Measurements from ENCODE around the gene TP53AIP1. TPM values are rescaled to one million over a fixed set of nuclear protein-coding genes. Genes with fewer than 3 reads are reported as not detected.

Gene TP53AIP1
- total RNA-seq, 1 experiment from 2014 or later: not detected

DNA sequence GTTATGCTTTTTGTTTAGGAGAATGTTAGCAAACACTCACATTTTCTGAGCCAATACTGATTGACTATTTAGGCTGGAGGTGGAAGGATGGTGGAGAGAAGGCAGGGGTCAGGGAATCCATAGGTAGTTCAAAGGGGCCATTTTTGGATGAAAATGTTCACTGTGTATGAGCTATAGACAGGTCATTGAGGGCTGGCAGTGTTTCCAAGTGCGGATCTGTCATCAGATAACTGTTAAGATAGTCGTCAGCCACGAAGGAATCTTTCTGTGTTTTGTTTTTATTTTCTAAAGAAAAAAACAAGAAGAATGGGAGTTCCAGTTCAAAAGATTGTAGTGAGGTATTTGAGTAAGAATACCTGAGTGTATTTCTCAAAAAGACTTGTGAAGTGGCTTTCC is 48.4 kb downstream of the TP53AIP1 start:
- no peak for DNase-seq
- no peak overlapping the region for H2AK5ac ChIP-seq (ENCODE audit: insufficient read length, low read length)
- Mint-ChIP-seq H3K36me3 (ENCODE audit: insufficient read depth in 1 of 3, low read depth in 3 of 3) (no peaks in the 10 kb centered on the region), H3K27me3 (ENCODE audit: low read depth) (peaks cover 93% of the 10 kb centered on the region), H3K4me1 (peaks cover 11 to 16% of the 10 kb centered on the region in 2 experiments), H3K4me3 (no peak overlapping the region; a peak in 1 of 5 replicates), H3K27ac (no peak overlapping the region), H3K9me3 (no peaks in the 10 kb centered on the region; a peak in 1 of 5 replicates)
- no peak overlapping the region for H2BK20ac ChIP-seq (ENCODE audit: low read depth, low read length, poor library complexity, severe bottlenecking)
- H3K4me1 ChIP-seq (ENCODE audit: insufficient read depth, low read length): no peaks in the 10 kb centered on the region
- WGBS (ENCODE audit: extremely low coverage, insufficient read length, low lambda C conversion rate): no CpG with 5 or more reads among the region's 3 CpGs
- H3K23ac ChIP-seq (ENCODE audit: insufficient read length, low read depth, low read length): no peak overlapping the region
- H3K23me2 ChIP-seq (ENCODE audit: insufficient read length, low read depth, low read length, poor library complexity, severe bottlenecking): peaks cover 8% of the 10 kb centered on the region
- H2BK5ac ChIP-seq (ENCODE audit: insufficient read length, low read length): no peak overlapping the region
- no peak overlapping the region for H4K8ac ChIP-seq (replicated peaks; ENCODE audit: insufficient read length, low read depth, low read length)
- H2BK15ac ChIP-seq (ENCODE audit: low read depth, low read length): no peak overlapping the region
- no peak overlapping the region for H3K18ac ChIP-seq (ENCODE audit: insufficient read length, low read depth, low read length)
- no peak overlapping the region for H3T11ph ChIP-seq (ENCODE audit: low read length)
- TF ChIP-seq, protein P1, sequence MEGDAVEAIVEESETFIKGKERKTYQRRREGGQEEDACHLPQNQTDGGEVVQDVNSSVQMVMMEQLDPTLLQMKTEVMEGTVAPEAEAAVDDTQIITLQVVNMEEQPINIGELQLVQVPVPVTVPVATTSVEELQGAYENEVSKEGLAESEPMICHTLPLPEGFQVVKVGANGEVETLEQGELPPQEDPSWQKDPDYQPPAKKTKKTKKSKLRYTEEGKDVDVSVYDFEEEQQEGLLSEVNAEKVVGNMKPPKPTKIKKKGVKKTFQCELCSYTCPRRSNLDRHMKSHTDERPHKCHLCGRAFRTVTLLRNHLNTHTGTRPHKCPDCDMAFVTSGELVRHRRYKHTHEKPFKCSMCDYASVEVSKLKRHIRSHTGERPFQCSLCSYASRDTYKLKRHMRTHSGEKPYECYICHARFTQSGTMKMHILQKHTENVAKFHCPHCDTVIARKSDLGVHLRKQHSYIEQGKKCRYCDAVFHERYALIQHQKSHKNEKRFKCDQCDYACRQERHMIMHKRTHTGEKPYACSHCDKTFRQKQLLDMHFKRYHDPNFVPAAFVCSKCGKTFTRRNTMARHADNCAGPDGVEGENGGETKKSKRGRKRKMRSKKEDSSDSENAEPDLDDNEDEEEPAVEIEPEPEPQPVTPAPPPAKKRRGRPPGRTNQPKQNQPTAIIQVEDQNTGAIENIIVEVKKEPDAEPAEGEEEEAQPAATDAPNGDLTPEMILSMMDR (conservative IDR thresholded peaks at IDR 0.05): no peak
- peaks cover 44% of the 10 kb centered on the region for H3K27me3 ChIP-seq (ENCODE audit: insufficient read depth, low read length)
- no peak overlapping the region for H3K4ac ChIP-seq (ENCODE audit: low read depth, low read length)
- H3K4me2 ChIP-seq (ENCODE audit: insufficient read depth, insufficient read length, low read length): no peak overlapping the region
- no peaks in the 10 kb centered on the region for H3K9me3 ChIP-seq (ENCODE audit: control insufficient read depth, low read depth, low read length)
- H4K20me1 ChIP-seq (ENCODE audit: control insufficient read depth, insufficient read depth, insufficient read length): no peaks in the 10 kb centered on the region
- H2BK12ac ChIP-seq (ENCODE audit: insufficient read length, low read depth, low read length): no peak overlapping the region
- no peak overlapping the region for H4K5ac ChIP-seq (ENCODE audit: insufficient read length, low read depth, low read length)
- H2AFZ ChIP-seq (ENCODE audit: low read length): no peak overlapping the region
- H3K27ac ChIP-seq (ENCODE audit: insufficient read length, low read depth, low read length): no peak overlapping the region
- H2BK120ac ChIP-seq (ENCODE audit: low read depth, low read length, poor library complexity, severe bottlenecking): no peak overlapping the region
- no peaks in the 10 kb centered on the region for H3K79me2 ChIP-seq (ENCODE audit: insufficient read depth, low read length)
- H3K79me1 ChIP-seq (ENCODE audit: insufficient read depth, low read depth, low read length, poor library complexity, severe bottlenecking): no peaks in the 10 kb centered on the region
- H3K9ac ChIP-seq (ENCODE audit: extremely low read depth, insufficient read length, low read length): no peak overlapping the region
- H3K14ac ChIP-seq (ENCODE audit: insufficient read depth, low read length): no peak overlapping the region
- H4K91ac ChIP-seq (ENCODE audit: insufficient read length, low read depth, low read length): no peak overlapping the region
- no peak overlapping the region for H3K56ac ChIP-seq (ENCODE audit: insufficient read length, low read depth, low read length)
